Effector memory CD4-positive, alpha-beta T cell (primary cell): Measurements from ENCODE around the gene PNMA6E.

Experiments
- DNase-seq, 3 donors: peaks; one replicate each; pipeline ENCODE4 v3.0.0-alpha.2; 2020
- H3K27ac ChIP-seq: 2 replicates; pipeline ENCODE4 v1.7.0; 2013; ENCODE audit warnings: mild to moderate bottlenecking, low read length, moderate library complexity; ENCODE audit not compliant: insufficient read depth, poor library complexity, severe bottlenecking
- H3K27me3 ChIP-seq: replicated peaks from 2 replicates; pipeline ENCODE4 v1.7.0; 2013; ENCODE audit warnings: mild to moderate bottlenecking, low read length; ENCODE audit not compliant: insufficient read depth, control insufficient read depth, poor library complexity, severe bottlenecking
- H3K36me3 ChIP-seq: 2 replicates; pipeline ENCODE4 v1.7.0; 2013; ENCODE audit warnings: mild to moderate bottlenecking, low read length, moderate library complexity; ENCODE audit not compliant: control insufficient read depth, insufficient read depth
- H3K4me1 ChIP-seq: 2 replicates; pipeline ENCODE4 v1.7.0; 2013; ENCODE audit warnings: low read length, mild to moderate bottlenecking; ENCODE audit not compliant: control insufficient read depth, insufficient read depth, poor library complexity, severe bottlenecking
- H3K4me3 ChIP-seq: 2 replicates; pipeline ENCODE4 v1.7.0; 2013; ENCODE audit warnings: low read length, low read depth, mild to moderate bottlenecking; ENCODE audit not compliant: insufficient read depth, poor library complexity, severe bottlenecking
- H3K9me3 ChIP-seq: 2 replicates; pipeline ENCODE4 v1.7.0; 2013; ENCODE audit warnings: mild to moderate bottlenecking, low read length, moderate library complexity; ENCODE audit not compliant: control insufficient read depth

The PNMA6E gene

DNA sequence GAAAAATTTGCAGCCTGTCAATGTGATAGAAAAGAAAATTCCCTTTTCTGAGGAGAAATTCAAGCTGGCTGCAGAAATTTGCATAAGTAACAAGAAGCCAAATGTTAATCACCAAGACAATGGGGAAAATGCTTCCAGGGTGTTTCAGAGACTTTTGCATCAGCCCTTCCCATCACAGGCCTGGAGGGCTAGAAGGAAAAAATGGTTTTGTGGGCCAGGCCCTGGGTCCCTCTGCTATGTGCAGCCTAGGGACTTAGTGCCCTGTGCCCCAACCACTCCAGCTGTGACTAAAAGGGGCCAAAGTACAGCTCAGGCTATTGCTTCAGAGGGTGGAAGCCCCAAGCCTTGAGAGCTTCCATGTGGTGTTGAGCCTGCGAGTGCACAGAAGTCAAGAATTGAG is 43.3 kb downstream of the PNMA6E start:
- H3K4me3 ChIP-seq = no peak overlapping the region
- H3K4me1 ChIP-seq = no peaks in the 10 kb centered on the region
- H3K36me3 ChIP-seq = no peaks in the 10 kb centered on the region
- no peak overlapping the region for H3K27ac ChIP-seq
- H3K9me3 ChIP-seq = no peaks in the 10 kb centered on the region
- no peak for DNase-seq
- no peaks in the 10 kb centered on the region for H3K27me3 ChIP-seq

DNA sequence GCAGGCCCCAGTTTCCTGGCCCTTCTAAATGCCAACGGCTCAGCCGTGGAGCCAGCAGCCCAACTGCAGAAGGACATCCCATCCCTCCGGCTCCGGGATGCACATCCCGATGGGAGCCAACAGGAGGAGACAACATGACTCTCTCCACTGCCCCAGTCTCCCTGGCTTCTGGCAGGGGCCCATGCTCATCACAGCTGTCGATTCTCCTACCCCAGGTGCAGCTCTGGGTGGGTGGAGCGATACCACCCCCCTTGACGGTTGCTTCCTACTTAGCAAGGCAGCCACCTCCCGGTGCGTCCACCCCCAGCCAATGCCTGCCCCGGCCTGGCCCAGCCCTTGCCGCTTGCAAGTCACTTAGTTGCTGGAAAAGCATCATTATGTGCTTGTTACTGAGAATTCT is 47.7 kb downstream of the PNMA6E start:
- H3K27ac ChIP-seq = no peak overlapping the region
- no peaks in the 10 kb centered on the region for H3K36me3 ChIP-seq
- H3K27me3 ChIP-seq = no peaks in the 10 kb centered on the region
- no peak overlapping the region for H3K4me3 ChIP-seq
- H3K4me1 ChIP-seq = no peaks in the 10 kb centered on the region
- no peak for DNase-seq
- H3K9me3 ChIP-seq = no peaks in the 10 kb centered on the region

- H3K36me3 ChIP-seq = no peaks in the 10 kb centered on the region
- no peak overlapping the region for H3K4me3 ChIP-seq
- no peaks in the 10 kb centered on the region for H3K4me1 ChIP-seq
- no peaks in the 10 kb centered on the region for H3K27me3 ChIP-seq
- DNase-seq = no peak
- no peaks in the 10 kb centered on the region for H3K9me3 ChIP-seq
- H3K27ac ChIP-seq = no peak overlapping the region
Observed at GRCh38 chrX:153352858-153353257, 48.3 kb downstream of the PNMA6E start.

GRCh38 chrX:153351981-153352380 is 49.2 kb downstream of the PNMA6E start:
- no peak overlapping the region for H3K27ac ChIP-seq

DNA sequence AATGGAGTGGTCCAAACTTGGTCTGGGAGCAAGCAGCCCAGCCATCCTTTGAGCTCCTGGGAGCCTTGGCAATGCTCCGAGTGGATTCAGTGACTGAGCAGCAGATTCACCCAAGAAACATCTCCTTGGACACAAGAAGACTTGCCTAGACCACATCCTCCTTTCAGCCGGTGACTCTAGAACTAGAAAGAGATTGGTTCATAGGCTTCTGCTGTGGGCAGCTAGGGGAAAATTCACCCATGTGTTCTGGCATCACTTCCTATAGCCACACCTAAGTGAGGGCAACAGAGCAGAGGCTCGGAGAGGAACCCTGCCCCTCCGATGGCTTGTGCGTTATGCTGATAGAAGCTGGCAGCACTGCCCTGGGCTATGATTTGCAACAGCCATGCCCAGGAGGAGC is 51.2 kb downstream of the PNMA6E start:
- Histone ChIP-seq H3K27ac (no peak overlapping the region), H3K4me3 (no peak overlapping the region), H3K27me3 (no peaks in the 10 kb centered on the region), H3K36me3 (no peaks in the 10 kb centered on the region), H3K9me3 (no peaks in the 10 kb centered on the region), H3K4me1 (no peaks in the 10 kb centered on the region)
- no peak for DNase-seq

More at GRCh38 chrX:153351981-153352380, 49.2 kb downstream of the PNMA6E start:
- no peaks in the 10 kb centered on the region for H3K9me3 ChIP-seq
- H3K4me3 ChIP-seq = no peak overlapping the region
- H3K27me3 ChIP-seq = no peaks in the 10 kb centered on the region
- H3K4me1 ChIP-seq = no peaks in the 10 kb centered on the region
- DNase-seq = no peak
- no peaks in the 10 kb centered on the region for H3K36me3 ChIP-seq

GRCh38 chrX:153348421-153348820 is 52.7 kb downstream of the PNMA6E start:
- Histone ChIP-seq H3K4me3 (no peak overlapping the region), H3K4me1 (no peaks in the 10 kb centered on the region), H3K27me3 (no peaks in the 10 kb centered on the region), H3K36me3 (peaks cover 4% of the 10 kb centered on the region), H3K9me3 (no peaks in the 10 kb centered on the region), H3K27ac (no peak overlapping the region)
- DNase-seq = no peak

- DNase-seq = no peak
- Histone ChIP-seq H3K27me3 (no peaks in the 10 kb centered on the region), H3K4me3 (no peak overlapping the region), H3K27ac (no peak overlapping the region), H3K9me3 (no peaks in the 10 kb centered on the region), H3K4me1 (no peaks in the 10 kb centered on the region), H3K36me3 (peaks cover 7% of the 10 kb centered on the region)
Observed at GRCh38 chrX:153347530-153347929, 53.6 kb downstream of the PNMA6E start.
